ENCODE results near the gene CCL28. TPM values are rescaled to one million over a fixed set of nuclear protein-coding genes. Genes with fewer than 3 reads are reported as not detected.

The CCL28 gene
- total and polyA plus RNA-seq, 4 donors = 3.5 to 7.7 (median 6.7) TPM

DNA sequence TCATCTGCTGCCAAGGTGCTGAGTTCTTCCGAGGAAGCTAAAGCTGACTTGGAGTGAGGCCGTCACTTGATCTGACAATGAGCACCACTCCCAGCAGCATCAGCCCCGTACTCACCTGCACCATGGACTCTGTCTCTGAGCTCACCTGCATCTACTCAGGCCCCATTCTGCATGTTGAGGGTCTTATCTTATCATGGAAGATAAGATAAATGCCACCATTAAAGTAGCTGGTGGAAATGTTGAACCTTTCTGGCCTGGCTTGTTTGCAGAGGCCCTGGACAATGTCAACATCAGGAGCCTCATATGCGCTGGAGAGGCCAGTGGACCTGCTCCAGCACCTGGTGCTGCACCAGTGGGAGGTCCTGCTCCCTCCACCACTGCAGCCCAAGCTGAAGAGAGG is 64.0 kb downstream of the CCL28 start:
- DNase-seq = no peak
- ATAC-seq (ENCODE audit: insufficient read depth, low FRiP score) = no peak
- H3K36me3 ChIP-seq (ENCODE audit: control insufficient read depth in 4 of 4, insufficient read depth in 4 of 4, low read length in 4 of 4) = no peaks in the 10 kb centered on the region
- H3K27me3 ChIP-seq (ENCODE audit: control insufficient read depth in 3 of 3, insufficient read depth in 3 of 3, low read length in 2 of 3) = no peaks in the 10 kb centered on the region
- H3K9ac ChIP-seq (ENCODE audit: insufficient read depth in 1 of 2, low read length in 2 of 2) = no peak overlapping the region
- no peak overlapping the region for H3K4me3 ChIP-seq
- H3K9me3 ChIP-seq (ENCODE audit: control insufficient read depth in 4 of 4, insufficient read depth in 3 of 4, low read length in 3 of 4) = peaks cover 0 to 2% (median 0%) of the 10 kb centered on the region in 4 donors
- H3K4me1 ChIP-seq (ENCODE audit: control insufficient read depth in 5 of 5, insufficient read depth in 5 of 5, low read length in 5 of 5) = peaks cover 0 to 15% (median 0%) of the 10 kb centered on the region in 5 donors
- H3K27ac ChIP-seq (ENCODE audit: low read depth in 1 of 2, low read length in 1 of 2) = no peak overlapping the region
- WGBS, 2 donors = 71 to 84% methylated on average over 4 of the region's 4 CpGs
- TF ChIP-seq, protein P1, sequence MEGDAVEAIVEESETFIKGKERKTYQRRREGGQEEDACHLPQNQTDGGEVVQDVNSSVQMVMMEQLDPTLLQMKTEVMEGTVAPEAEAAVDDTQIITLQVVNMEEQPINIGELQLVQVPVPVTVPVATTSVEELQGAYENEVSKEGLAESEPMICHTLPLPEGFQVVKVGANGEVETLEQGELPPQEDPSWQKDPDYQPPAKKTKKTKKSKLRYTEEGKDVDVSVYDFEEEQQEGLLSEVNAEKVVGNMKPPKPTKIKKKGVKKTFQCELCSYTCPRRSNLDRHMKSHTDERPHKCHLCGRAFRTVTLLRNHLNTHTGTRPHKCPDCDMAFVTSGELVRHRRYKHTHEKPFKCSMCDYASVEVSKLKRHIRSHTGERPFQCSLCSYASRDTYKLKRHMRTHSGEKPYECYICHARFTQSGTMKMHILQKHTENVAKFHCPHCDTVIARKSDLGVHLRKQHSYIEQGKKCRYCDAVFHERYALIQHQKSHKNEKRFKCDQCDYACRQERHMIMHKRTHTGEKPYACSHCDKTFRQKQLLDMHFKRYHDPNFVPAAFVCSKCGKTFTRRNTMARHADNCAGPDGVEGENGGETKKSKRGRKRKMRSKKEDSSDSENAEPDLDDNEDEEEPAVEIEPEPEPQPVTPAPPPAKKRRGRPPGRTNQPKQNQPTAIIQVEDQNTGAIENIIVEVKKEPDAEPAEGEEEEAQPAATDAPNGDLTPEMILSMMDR (IDR thresholded peaks at IDR 0.05; ENCODE audit: control extremely low read depth, extremely low read depth) = no peak

DNA sequence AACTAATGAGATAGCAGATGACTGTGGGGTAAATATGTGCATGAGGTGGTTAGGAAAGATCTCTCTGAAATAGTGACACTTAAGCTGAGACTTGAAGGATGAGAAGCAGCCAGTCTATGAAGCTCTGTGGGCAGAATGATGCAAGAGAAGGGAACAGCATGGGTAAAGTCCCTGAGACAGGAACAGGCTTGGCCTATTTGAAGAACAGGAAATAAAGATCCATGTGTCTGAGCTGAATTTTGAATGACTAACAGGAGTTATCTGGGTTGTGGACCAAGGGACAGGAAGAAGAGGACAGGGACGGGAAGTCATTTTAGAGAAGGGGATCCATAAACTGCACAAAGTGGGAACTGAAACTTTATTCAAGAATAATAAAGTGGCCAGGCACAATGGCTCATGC is 73.3 kb downstream of the CCL28 start:
- 31 to 67% methylated on average over 1 of the region's 1 CpG for WGBS, 2 donors
- ATAC-seq (ENCODE audit: insufficient read depth, low FRiP score) = no peak
- H3K9me3 ChIP-seq (ENCODE audit: control insufficient read depth in 4 of 4, insufficient read depth in 3 of 4, low read length in 3 of 4) = peaks cover 0 to 12% (median 2%) of the 10 kb centered on the region in 4 donors

DNA sequence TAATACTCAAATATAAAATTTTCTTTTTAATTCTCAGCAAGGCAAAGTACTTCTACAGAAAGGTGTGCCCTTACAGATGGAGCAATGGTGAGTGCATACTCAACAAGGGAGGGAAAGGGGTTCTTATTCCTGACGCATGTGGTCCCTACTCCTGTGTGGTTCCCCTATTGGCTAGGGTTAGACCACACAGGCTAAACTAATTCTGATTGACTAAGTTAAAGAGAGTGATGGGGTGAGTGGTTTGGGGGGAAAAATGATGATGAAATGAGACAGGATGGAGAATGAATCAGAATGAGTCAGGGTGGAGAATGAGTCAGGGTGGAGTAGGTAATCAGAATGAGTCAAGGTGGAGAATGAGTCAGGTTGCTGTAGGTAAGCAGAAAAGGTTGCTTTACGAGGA is 76.0 kb downstream of the CCL28 start:
- H3K9ac ChIP-seq (ENCODE audit: insufficient read depth in 1 of 2, low read length in 2 of 2) = no peak overlapping the region
- TF ChIP-seq, protein P1 (IDR thresholded peaks at IDR 0.05; ENCODE audit: control extremely low read depth, extremely low read depth) = no peak
- H3K4me3 ChIP-seq = no peak overlapping the region
- no peaks in the 10 kb centered on the region for H3K27me3 ChIP-seq (ENCODE audit: control insufficient read depth in 3 of 3, insufficient read depth in 3 of 3, low read length in 2 of 3)
- H3K27ac ChIP-seq (ENCODE audit: low read depth in 1 of 2, low read length in 1 of 2) = no peak overlapping the region
- no peak for DNase-seq
- no peak for ATAC-seq (ENCODE audit: insufficient read depth, low FRiP score)
- peaks cover 0 to 14% (median 2%) of the 10 kb centered on the region in 4 donors for H3K9me3 ChIP-seq (ENCODE audit: control insufficient read depth in 4 of 4, insufficient read depth in 3 of 4, low read length in 3 of 4)
- WGBS, 2 donors = 87 to 92% methylated on average over 2 of the region's 2 CpGs
- H3K4me1 ChIP-seq (ENCODE audit: control insufficient read depth in 5 of 5, insufficient read depth in 5 of 5, low read length in 5 of 5) = no peaks in the 10 kb centered on the region
- no peaks in the 10 kb centered on the region for H3K36me3 ChIP-seq (ENCODE audit: control insufficient read depth in 4 of 4, insufficient read depth in 4 of 4, low read length in 4 of 4)

More for the DNA sequence above, 73.3 kb downstream of the CCL28 start:
- Histone ChIP-seq H3K27ac (ENCODE audit: low read depth in 1 of 2, low read length in 1 of 2) (no peak overlapping the region), H3K4me3 (no peak overlapping the region), H3K27me3 (ENCODE audit: control insufficient read depth in 3 of 3, insufficient read depth in 3 of 3, low read length in 2 of 3) (no peaks in the 10 kb centered on the region), H3K36me3 (ENCODE audit: control insufficient read depth in 4 of 4, insufficient read depth in 4 of 4, low read length in 4 of 4) (no peaks in the 10 kb centered on the region), H3K9ac (ENCODE audit: insufficient read depth in 1 of 2, low read length in 2 of 2) (no peak overlapping the region), H3K4me1 (ENCODE audit: control insufficient read depth in 5 of 5, insufficient read depth in 5 of 5, low read length in 5 of 5) (no peaks in the 10 kb centered on the region)
- no peak for DNase-seq
- TF ChIP-seq, protein P1 (IDR thresholded peaks at IDR 0.05; ENCODE audit: control extremely low read depth, extremely low read depth) = no peak

DNA sequence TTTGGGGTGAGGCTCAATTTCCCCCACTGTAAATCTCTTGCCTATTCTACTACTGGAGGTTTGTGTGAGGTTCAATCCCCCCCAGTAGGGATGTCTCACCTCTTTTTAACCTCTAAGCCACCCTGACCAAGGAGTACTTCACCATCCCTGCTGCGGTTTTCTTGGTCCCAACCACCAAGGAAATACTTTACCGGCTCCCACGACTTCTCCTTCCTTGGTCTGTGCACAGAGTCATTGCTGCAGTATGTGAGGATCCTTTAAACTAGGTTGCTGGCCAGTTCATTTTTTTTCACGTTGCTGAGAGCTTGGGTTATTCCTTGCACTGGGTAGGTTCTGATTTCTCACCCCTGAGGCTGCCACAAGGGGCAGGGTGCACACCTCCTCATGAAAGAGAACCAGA is 76.5 kb downstream of the CCL28 start:
- DNase-seq = no peak
- Histone ChIP-seq H3K9ac (ENCODE audit: insufficient read depth in 1 of 2, low read length in 2 of 2) (no peak overlapping the region), H3K4me1 (ENCODE audit: control insufficient read depth in 5 of 5, insufficient read depth in 5 of 5, low read length in 5 of 5) (no peaks in the 10 kb centered on the region), H3K9me3 (ENCODE audit: control insufficient read depth in 4 of 4, insufficient read depth in 3 of 4, low read length in 3 of 4) (peaks cover 0 to 9% (median 2%) of the 10 kb centered on the region in 4 donors), H3K4me3 (no peak overlapping the region), H3K27me3 (ENCODE audit: control insufficient read depth in 3 of 3, insufficient read depth in 3 of 3, low read length in 2 of 3) (no peaks in the 10 kb centered on the region), H3K36me3 (ENCODE audit: control insufficient read depth in 4 of 4, insufficient read depth in 4 of 4, low read length in 4 of 4) (no peaks in the 10 kb centered on the region), H3K27ac (ENCODE audit: low read depth in 1 of 2, low read length in 1 of 2) (no peak overlapping the region)
- TF ChIP-seq, protein P1 (IDR thresholded peaks at IDR 0.05; ENCODE audit: control extremely low read depth, extremely low read depth) = no peak
- 58 to 94% methylated on average over 4 of the region's 4 CpGs for WGBS, 2 donors
- no peak for ATAC-seq (ENCODE audit: insufficient read depth, low FRiP score)
